Naive thymus-derived CD4-positive, alpha-beta T cell (primary cell): ENCODE measurements around the gene CEBPZ. TPM values are rescaled to one million over a fixed set of nuclear protein-coding genes. Genes with fewer than 3 reads are reported as not detected.
"Not testable (repeated sequence)": the region's sequence is repeated elsewhere in the genome, so short reads cannot be mapped to it uniquely, and the experiment has no call there.

ENCODE experiments used
- ATAC-seq: fragments of 150-1000 bp; cut with Tn5 transposase; 2 replicates; pipeline ENCODE4 v1.10.0; 2021; ENCODE audit warnings: mild to moderate bottlenecking, moderate library complexity
- CTCF ChIA-PET: fragments of 350-600 bp; sonication (Branson Sonifier 250); formaldehyde crosslinking; loops from one replicate; lab custom pipeline; 2021; ENCODE audit warnings: antibody characterized with exemption; lab: Charles Lee
- POLR2A ChIA-PET: fragments of 350-600 bp; sonication (Branson Sonifier 250); formaldehyde crosslinking; loops from one replicate; lab custom pipeline; 2021; ENCODE audit warnings: antibody characterized with exemption, inconsistent platforms; lab: Charles Lee
- DNase-seq, 9 donors: peaks; one replicate each; pipeline versions ENCODE4 v3.0.0 to v3.0.0-alpha.2; 2020 to 2022; ENCODE audit warnings: mixed read lengths in 1 of 9
- H3K27ac ChIP-seq: one replicate; pipeline ENCODE4 v1.7.0; 2013; ENCODE audit warnings: mild to moderate bottlenecking, low read depth, low read length, moderate library complexity
- H3K27me3 ChIP-seq, 2 donors: one replicate each; pipeline ENCODE4 v1.7.0; 2013; ENCODE audit warnings: low read length in 2 of 2, mild to moderate bottlenecking in 2 of 2, moderate library complexity in 2 of 2; ENCODE audit not compliant: control insufficient read depth in 2 of 2, insufficient read depth in 2 of 2
- H3K36me3 ChIP-seq, 3 experiments: 1 replicate in 2 of 3; 2 replicates in 1 of 3; pipeline ENCODE4 v1.7.0; 2013; ENCODE audit warnings: low read length in 3 of 3, mild to moderate bottlenecking in 3 of 3, moderate library complexity in 1 of 3; ENCODE audit not compliant: insufficient read depth in 3 of 3, control insufficient read depth in 2 of 3
- H3K4me1 ChIP-seq, 2 donors: one replicate each; pipeline ENCODE4 v1.7.0; 2013; ENCODE audit warnings: low read length in 2 of 2, mild to moderate bottlenecking in 2 of 2, moderate library complexity in 1 of 2; ENCODE audit not compliant: control insufficient read depth in 2 of 2, insufficient read depth in 2 of 2
- H3K4me3 ChIP-seq: 2 replicates; pipeline ENCODE4 v1.7.0; 2013; ENCODE audit warnings: mild to moderate bottlenecking, low read length
- H3K9me3 ChIP-seq, 3 experiments: 1 replicate in 2 of 3; 2 replicates in 1 of 3; pipeline ENCODE4 v1.7.0; 2013; ENCODE audit warnings: low read length in 3 of 3; ENCODE audit not compliant: control insufficient read depth in 2 of 3
- H3K27ac Mint-ChIP-seq, 9 donors: one replicate each; pipeline ENCODE4 v1.8.0; 2020 to 2022; ENCODE audit warnings: mixed read lengths in 9 of 9, mild to moderate bottlenecking in 8 of 9, moderate library complexity in 5 of 9, inconsistent platforms in 2 of 9
- H3K27me3 Mint-ChIP-seq, 5 donors: one replicate each; pipeline ENCODE4 v1.8.0; 2021 to 2022; ENCODE audit warnings: mixed read lengths in 5 of 5, mild to moderate bottlenecking in 1 of 5
- H3K36me3 Mint-ChIP-seq, 5 donors: one replicate each; pipeline ENCODE4 v1.8.0; 2020 to 2022; ENCODE audit warnings: mixed read lengths in 5 of 5, mild to moderate bottlenecking in 3 of 5, inconsistent platforms in 1 of 5
- H3K4me1 Mint-ChIP-seq, 7 donors: one replicate each; pipeline ENCODE4 v1.8.0; 2020 to 2022; ENCODE audit warnings: mixed read lengths in 7 of 7, mild to moderate bottlenecking in 3 of 7, inconsistent platforms in 1 of 7
- H3K4me3 Mint-ChIP-seq, 10 donors: one replicate each; pipeline ENCODE4 v1.8.0; 2020 to 2022; ENCODE audit warnings: mild to moderate bottlenecking in 10 of 10, mixed read lengths in 10 of 10, moderate library complexity in 6 of 10, inconsistent platforms in 2 of 10
- H3K9me3 Mint-ChIP-seq, 11 donors: one replicate each; pipeline ENCODE4 v1.8.0; 2020 to 2022; ENCODE audit warnings: mixed read lengths in 11 of 11, mild to moderate bottlenecking in 4 of 11, inconsistent platforms in 1 of 11, moderate library complexity in 1 of 11
- intact Hi-C, 2 donors: fragments of 100-400 bp; cut with micrococcal nuclease; formaldehyde crosslinking; loops; one replicate each; pipeline ENCODE4 v1.15.1; 2023
- polyA plus RNA-seq, 2 donors: library from polyadenylated mRNA; unstranded; fragments of 300-500 nt; fragmentation: Illumina TruSeq; gene quantifications; one replicate each; pipeline ENCODE4 v1.2.3, GENCODE V29; 2021
- total RNA-seq, 6 experiments: library from RNA in 5 of 6; stranded (reverse) in 5 of 6; gene quantifications; 1 replicate in 5 of 6; 2 replicates in 1 of 6; pipeline ENCODE4 v1.2.3 and lab custom pipeline; 2021 to 2026

The CEBPZ gene
- total and polyA plus RNA-seq, 7 experiments from 2014 or later, result 27.1 to 67.6 (median 55.5) TPM

DNA sequence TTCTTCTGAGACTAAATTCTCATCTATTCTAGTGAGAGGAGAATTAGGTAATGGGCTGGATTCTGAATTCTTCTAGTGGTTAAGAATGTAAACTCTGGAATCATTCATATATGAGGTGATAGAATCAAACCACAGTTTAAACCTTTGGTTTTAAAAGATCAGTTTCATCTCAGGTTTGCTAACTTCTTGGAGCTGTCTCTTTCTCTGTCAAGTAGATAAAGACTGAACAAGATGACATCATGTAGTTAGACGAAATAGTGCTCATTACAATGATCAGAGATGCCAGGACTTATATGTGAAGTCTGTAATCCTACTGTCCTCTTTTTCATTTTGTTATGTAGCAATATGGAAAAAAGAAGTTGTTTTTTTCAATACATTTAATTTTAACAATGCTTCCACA is 30.2 kb downstream of the CEBPZ start:
- H3K36me3 ChIP-seq, result peaks cover 6 to 45% (median 7%) of the 10 kb centered on the region in 3 experiments
- peaks cover 10 to 15% of the 10 kb centered on the region in 2 donors for H3K4me1 ChIP-seq
- peaks cover 0 to 9% (median 0%) of the 10 kb centered on the region in 3 experiments for H3K9me3 ChIP-seq
- ATAC-seq (no peak), DNase-seq (no peak)
- ChIA-PET POLR2A (interaction anchor here (0.6 kb wide), 1 partner anchor 114 kb away, joined by 3 read pairs; no protein-coding TSS in a partner anchor), CTCF (no interaction called here)
- H3K36me3 Mint-ChIP-seq, result peaks cover 13 to 59% (median 42%) of the 10 kb centered on the region in 5 donors
- H3K27me3 Mint-ChIP-seq, result peaks cover 0 to 2% (median 0%) of the 10 kb centered on the region in 5 donors
- H3K4me1 Mint-ChIP-seq, result peaks cover 13 to 53% (median 43%) of the 10 kb centered on the region in 7 donors
- no peaks in the 10 kb centered on the region for H3K27me3 ChIP-seq
- H3K4me3 ChIP-seq, result no peak overlapping the region
- H3K27ac ChIP-seq, result no peak overlapping the region
- H3K4me3 Mint-ChIP-seq, result no peak overlapping the region
- intact Hi-C loops, result no loop called here
- H3K9me3 Mint-ChIP-seq, result peaks cover 3 to 33% (median 9%) of the 10 kb centered on the region in 11 donors
- peak overlapping the region in 5 of 9 donors; percentile 34 to 78 (median 69) for H3K27ac Mint-ChIP-seq

- Histone ChIP-seq H3K27me3 (no peaks in the 10 kb centered on the region), H3K9me3 (peaks cover 0 to 3% (median 0%) of the 10 kb centered on the region in 3 experiments), H3K27ac (no peak overlapping the region), H3K4me1 (peaks cover 10 to 15% of the 10 kb centered on the region in 2 donors), H3K4me3 (no peak overlapping the region), H3K36me3 (peaks cover 0 to 28% (median 2%) of the 10 kb centered on the region in 3 experiments)
- Mint-ChIP-seq H3K27me3 (peaks cover 0 to 3% (median 0%) of the 10 kb centered on the region in 5 donors), H3K36me3 (peaks cover 7 to 34% (median 19%) of the 10 kb centered on the region in 5 donors), H3K4me3 (peak overlapping the region in 2 of 10 donors; percentile 20 to 37), H3K27ac (peak overlapping the region in 4 of 9 donors; percentile 25 to 99 (median 42)), H3K9me3 (peaks cover 0 to 8% (median 3%) of the 10 kb centered on the region in 11 donors), H3K4me1 (peaks cover 13 to 52% (median 34%) of the 10 kb centered on the region in 7 donors)
- ATAC-seq (no peak), DNase-seq (no peak)
- ChIA-PET CTCF (no interaction called here), POLR2A (interaction anchor here (2.1 to 2.8 kb wide), 3 partner anchors 17 to 42 kb away, joined by 4 to 15 read pairs (median 14); partner anchors contain the start of genes CEBPZ, EIF2AK2 and NDUFAF7)
- intact Hi-C loops, result no loop called here
Measured at GRCh38 chr2:37198681-37199065, 32.7 kb downstream of the CEBPZ start.

DNA sequence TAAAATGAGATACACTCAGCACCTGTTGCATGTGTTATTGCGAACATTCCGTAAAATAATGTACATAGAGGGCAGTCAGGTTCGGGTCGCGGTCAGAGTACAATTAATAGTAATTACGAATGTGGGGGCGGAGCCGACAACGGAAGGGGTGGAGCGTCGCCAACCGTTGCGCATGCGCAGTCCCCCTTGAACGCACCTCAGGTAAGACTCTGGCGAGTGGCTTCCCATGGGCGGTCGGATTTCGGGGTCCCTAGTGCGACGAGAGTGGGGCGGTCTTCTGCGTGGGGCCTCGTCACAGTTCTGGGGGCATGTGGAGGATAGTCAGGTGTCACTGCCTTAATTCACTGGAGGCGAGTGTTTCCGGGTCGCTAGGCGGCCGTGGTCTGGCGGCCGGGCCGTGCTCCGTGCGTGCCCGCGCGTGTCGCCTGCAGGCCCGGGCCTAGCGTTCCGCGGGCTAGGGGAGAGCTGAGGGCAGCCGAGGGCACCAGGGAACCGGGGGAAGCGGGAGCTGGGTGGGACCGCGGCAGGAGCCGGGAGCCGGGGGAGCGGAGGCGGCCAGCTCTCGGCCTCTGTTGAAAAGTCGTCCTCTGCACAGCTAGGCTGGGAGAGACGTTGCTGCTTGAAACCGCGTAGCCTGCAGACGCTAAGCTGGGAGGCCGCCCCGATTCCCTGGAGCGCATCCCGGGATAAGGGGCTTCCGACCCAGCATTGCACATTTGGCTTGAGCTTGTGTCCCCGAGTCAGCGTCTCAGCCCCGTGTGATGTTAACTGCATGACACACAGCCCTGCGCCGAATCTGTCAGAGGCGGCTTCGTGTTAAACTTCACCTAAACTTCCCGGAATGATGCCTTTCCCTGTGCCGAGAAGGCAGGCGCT is 34.8 kb downstream of the CEBPZ start, which contains the start of gene CEBPZOS:
Gene CEBPZOS (plus strand): TSS at position 177 of the 876 bp plus-strand sequence. CDS start 3,209 bp downstream, outside the sequence.
- H3K36me3 ChIP-seq, result peaks cover 0 to 14% (median 0%) of the 10 kb centered on the region in 3 experiments
- H3K4me3 Mint-ChIP-seq, result peak within 1 kb of the TSS; percentile 93 to 100 (median 99)
- H3K4me1 ChIP-seq, result peaks cover 10 to 15% of the 10 kb centered on the region in 2 donors
- intact Hi-C loops, result loop anchor here (1.0 to 2.0 kb wide), 8 partner anchors 35 to 230 kb away; partner anchors contain the start of genes CEBPZ (in 2 of the 2), NDUFAF7 (in 2 of the 2), STRN (in 2 of the 2) and EIF2AK2 (in 1 of the 2)
- H3K27me3 Mint-ChIP-seq, result peaks cover 0 to 5% (median 0%) of the 10 kb centered on the region in 5 donors
- peak within 1 kb of the TSS; percentile 82 for H3K27ac ChIP-seq
- H3K27ac Mint-ChIP-seq, result peak within 1 kb of the TSS; percentile 93 to 99 (median 99)
- ChIA-PET CTCF (no interaction called here), POLR2A (interaction anchor here (0.6 to 2.8 kb wide), 8 partner anchors 19 to 112 kb away, joined by 3 to 15 read pairs (median 4); partner anchors contain the start of genes CEBPZ, EIF2AK2, GPATCH11 and NDUFAF7)
- no peaks in the 10 kb centered on the region for H3K27me3 ChIP-seq
- H3K4me3 ChIP-seq, result peak within 1 kb of the TSS; percentile 90
- peaks cover 0 to 4% (median 0%) of the 10 kb centered on the region in 11 donors for H3K9me3 Mint-ChIP-seq
- H3K36me3 Mint-ChIP-seq, result peaks cover 3 to 17% (median 5%) of the 10 kb centered on the region in 5 donors
- H3K9me3 ChIP-seq, result no peaks in the 10 kb centered on the region
- peaks cover 14 to 47% (median 34%) of the 10 kb centered on the region in 7 donors for H3K4me1 Mint-ChIP-seq
- ATAC-seq (peak; percentile 92), DNase-seq (peak; percentile 82 to 91 (median 88))

DNA sequence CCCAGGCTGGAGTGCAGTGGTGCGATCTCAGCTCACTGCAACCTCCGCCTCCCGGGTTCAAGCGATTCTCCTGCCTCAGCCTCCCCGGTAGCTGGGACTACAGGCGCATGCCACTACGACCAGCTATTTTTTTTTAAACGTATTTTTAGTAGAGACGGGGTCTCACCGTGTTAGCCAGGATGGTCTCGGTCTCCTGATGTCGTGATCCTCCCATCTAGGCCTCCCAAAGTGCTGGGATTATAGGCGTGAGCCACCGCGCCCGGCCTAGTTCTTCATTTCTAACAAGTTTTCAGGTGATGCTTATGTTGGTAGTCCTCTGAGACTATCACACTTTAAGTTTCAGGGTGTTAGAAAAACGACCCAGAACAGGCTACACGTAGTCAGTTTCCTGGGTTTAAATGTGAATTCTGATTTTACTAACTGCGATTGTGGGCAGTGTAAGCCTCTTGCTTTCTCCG is 35.5 kb downstream of the CEBPZ start:
- Histone ChIP-seq H3K4me3 (peak overlapping the region; percentile 90), H3K27ac (peak overlapping the region; percentile 82), H3K36me3 (peaks cover 0 to 11% (median 0%) of the 10 kb centered on the region in 3 experiments), H3K4me1 (peaks cover 10 to 15% of the 10 kb centered on the region in 2 donors)
- H3K9me3 Mint-ChIP-seq, H3K27me3 ChIP-seq, CTCF ChIA-PET, DNase-seq, H3K9me3 ChIP-seq, ATAC-seq, H3K27me3 Mint-ChIP-seq: not testable (repeated sequence)
- intact Hi-C loops, result loop anchor here (1.0 to 2.0 kb wide), 8 partner anchors 35 to 230 kb away; partner anchors contain the start of genes CEBPZ (in 2 of the 2), NDUFAF7 (in 2 of the 2), STRN (in 2 of the 2) and EIF2AK2 (in 1 of the 2)
- Mint-ChIP-seq H3K36me3 (peaks cover 0 to 11% (median 4%) of the 10 kb centered on the region in 5 donors), H3K4me1 (peaks cover 14 to 43% (median 30%) of the 10 kb centered on the region in 7 donors), H3K4me3 (peak overlapping the region; percentile 93 to 100 (median 99)), H3K27ac (peak overlapping the region; percentile 93 to 99 (median 99))
- POLR2A ChIA-PET, result interaction anchor here (0.8 to 1.3 kb wide), 3 partner anchors 11 to 111 kb away, joined by 4 to 10 read pairs (median 4); partner anchors contain the start of gene GPATCH11

DNA sequence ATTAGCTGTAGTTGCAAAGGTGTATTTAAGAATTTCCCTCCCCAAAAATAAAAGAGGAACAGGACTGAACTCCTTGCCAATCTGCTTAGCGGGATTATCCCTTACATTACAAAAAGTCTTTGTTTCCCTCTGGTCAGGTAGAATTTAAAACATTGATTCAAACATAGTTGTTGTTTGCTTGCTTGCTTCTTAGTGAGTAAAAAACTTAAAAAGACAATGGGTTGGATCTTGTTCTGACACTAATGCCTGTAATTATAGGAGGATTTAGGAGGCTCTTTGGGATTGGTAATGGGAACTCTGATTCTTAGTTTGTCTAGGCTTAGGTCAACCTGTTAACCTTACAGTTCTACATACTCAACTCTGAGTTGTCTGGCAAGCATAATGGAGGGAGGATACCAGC is 38.8 kb downstream of the CEBPZ start:
- Histone ChIP-seq H3K4me1 (peaks cover 5 to 6% of the 10 kb centered on the region in 2 donors), H3K27ac (no peak overlapping the region), H3K36me3 (peaks cover 0 to 5% (median 0%) of the 10 kb centered on the region in 3 experiments), H3K27me3 (no peaks in the 10 kb centered on the region), H3K4me3 (no peak overlapping the region), H3K9me3 (no peaks in the 10 kb centered on the region)
- H3K27ac Mint-ChIP-seq, result no peak overlapping the region
- no peak for DNase-seq
- POLR2A ChIA-PET, result no interaction called here
- CTCF ChIA-PET, result no interaction called here
- peaks cover 5 to 14% (median 10%) of the 10 kb centered on the region in 7 donors for H3K4me1 Mint-ChIP-seq
- peaks cover 0 to 4% (median 0%) of the 10 kb centered on the region in 11 donors for H3K9me3 Mint-ChIP-seq
- peaks cover 0 to 10% (median 5%) of the 10 kb centered on the region in 5 donors for H3K27me3 Mint-ChIP-seq
- intact Hi-C loops, result no loop called here
- H3K4me3 Mint-ChIP-seq, result no peak overlapping the region
- no peak for ATAC-seq
- peaks cover 0 to 5% (median 3%) of the 10 kb centered on the region in 5 donors for H3K36me3 Mint-ChIP-seq

- peaks cover 0 to 14% (median 5%) of the 10 kb centered on the region in 5 donors for H3K27me3 Mint-ChIP-seq
- peaks cover 0 to 4% (median 0%) of the 10 kb centered on the region in 3 experiments for H3K36me3 ChIP-seq
- CTCF ChIA-PET, result no interaction called here
- H3K4me3 Mint-ChIP-seq, result no peak overlapping the region
- no peaks in the 10 kb centered on the region for H3K27me3 ChIP-seq
- ATAC-seq (no peak), DNase-seq (no peak)
- H3K4me3 ChIP-seq, result no peak overlapping the region
- no peaks in the 10 kb centered on the region for H3K9me3 ChIP-seq
- H3K4me1 Mint-ChIP-seq, result peaks cover 0 to 6% (median 4%) of the 10 kb centered on the region in 7 donors
- POLR2A ChIA-PET, result no interaction called here
- peaks cover 0 to 5% (median 3%) of the 10 kb centered on the region in 5 donors for H3K36me3 Mint-ChIP-seq
- peaks cover 0 to 4% (median 0%) of the 10 kb centered on the region in 11 donors for H3K9me3 Mint-ChIP-seq
- no peak overlapping the region for H3K27ac Mint-ChIP-seq
- intact Hi-C loops, result no loop called here
- no peak overlapping the region for H3K27ac ChIP-seq
- H3K4me1 ChIP-seq, result no peaks in the 10 kb centered on the region
Measured at GRCh38 chr2:37191747-37192146, 39.6 kb downstream of the CEBPZ start.
